Neural cell (in vitro differentiated cells): Measurements from ENCODE around the gene BCAS1. TPM values are rescaled to one million over a fixed set of nuclear protein-coding genes. Genes with fewer than 3 reads are reported as not detected.

Experiments
- H2AFZ ChIP-seq: fragments of 200-600, 300-800 bp; sonication (generic), shearing (Covaris generic); 2 replicates; pipeline ENCODE4 v1.6.0; 2014; ENCODE audit warnings: low read depth, mild to moderate bottlenecking, antibody characterized with exemption, low read length, moderate library complexity
- H3F3A ChIP-seq: fragments of 200-600 bp; shearing (Covaris generic); 2 replicates; pipeline ENCODE4 v1.6.1; 2016; ENCODE audit warnings: mild to moderate bottlenecking, moderate library complexity, mixed read lengths, antibody characterized with exemption, low read length; ENCODE audit not compliant: insufficient read depth, poor library complexity, severe bottlenecking
- H3K27ac ChIP-seq: fragments of 200-600, 300-800 bp; sonication (generic), shearing (Covaris generic); 2 replicates; pipeline ENCODE4 v1.5.1; 2014; ENCODE audit warnings: mild to moderate bottlenecking, low read length, moderate library complexity
- H3K27me3 ChIP-seq: fragments of 300-800, 200-600 bp; sonication (generic), shearing (Covaris generic); 2 replicates; pipeline ENCODE4 v1.6.0; 2014; ENCODE audit warnings: mild to moderate bottlenecking, low read depth, low read length, moderate library complexity; ENCODE audit not compliant: insufficient read depth
- H3K36me3 ChIP-seq: fragments of 300-800, 200-600 bp; sonication (generic), shearing (Covaris generic); 2 replicates; pipeline ENCODE4 v1.5.1; 2014; ENCODE audit warnings: mild to moderate bottlenecking, antibody characterized with exemption, low read length, moderate library complexity; ENCODE audit not compliant: insufficient read depth
- H3K4me2 ChIP-seq: fragments of 300-800, 200-600 bp; sonication (generic), shearing (Covaris generic); 2 replicates; pipeline ENCODE4 v1.6.0; 2014; ENCODE audit warnings: mild to moderate bottlenecking, low read length
- H3K4me3 ChIP-seq: fragments of 300-800, 200-600 bp; sonication (generic), shearing (Covaris generic); 2 replicates; pipeline ENCODE4 v1.5.1; 2014; ENCODE audit warnings: mild to moderate bottlenecking, low read length, moderate library complexity
- H3K79me2 ChIP-seq: fragments of 200-600 bp; shearing (Covaris generic); replicated peaks from 2 replicates; pipeline ENCODE4 v1.6.0; 2014; ENCODE audit warnings: mild to moderate bottlenecking, low read length, moderate library complexity; ENCODE audit not compliant: insufficient read depth
- H3K9ac ChIP-seq: fragments of 300-800, 200-600 bp; sonication (generic), shearing (Covaris generic); 2 replicates; pipeline ENCODE4 v1.6.1; 2016; ENCODE audit warnings: mild to moderate bottlenecking, low read length, mixed read lengths
- H3K9me2 ChIP-seq: fragments of 200-600 bp; shearing (Covaris generic); 2 replicates; pipeline ENCODE4 v1.6.1; 2016; ENCODE audit warnings: mild to moderate bottlenecking, low read length, mixed read lengths; ENCODE audit not compliant: insufficient read depth
- H3K9me3 ChIP-seq: fragments of 200-600, 300-800 bp; sonication (generic), shearing (Covaris generic); 2 replicates; pipeline ENCODE4 v1.6.1; 2016; ENCODE audit warnings: mild to moderate bottlenecking, mixed run types, low read length, moderate library complexity, mixed read lengths
- H4K20me1 ChIP-seq: fragments of 200-600 bp; shearing (Covaris generic); 2 replicates; pipeline ENCODE4 v1.6.1; 2016; ENCODE audit warnings: mild to moderate bottlenecking, mixed run types; ENCODE audit not compliant: insufficient read depth
- EP300 ChIP-seq: fragments of 450-650 bp; conservative IDR thresholded peaks from 2 replicates; pipeline ENCODE4 v1.6.1; 2014; ENCODE audit warnings: antibody characterized with exemption, mild to moderate bottlenecking, moderate library complexity; ENCODE audit not compliant: poor library complexity, severe bottlenecking
- EZH2 ChIP-seq: fragments of 200-600, 300-800 bp; shearing (Covaris generic), sonication (generic); IDR thresholded peaks from 2 replicates; pipeline ENCODE4 v1.6.1; 2014; ENCODE audit warnings: antibody characterized with exemption, low read length, borderline replicate concordance, mild to moderate bottlenecking; ENCODE audit not compliant: insufficient read depth, poor library complexity, severe bottlenecking
- MXI1 ChIP-seq: fragments of 450-650 bp; conservative IDR thresholded peaks from 2 replicates; pipeline ENCODE4 v1.6.1; 2014; ENCODE audit warnings: antibody characterized with exemption, mild to moderate bottlenecking; ENCODE audit not compliant: poor library complexity, severe bottlenecking
- POLR2AphosphoS5 ChIP-seq: IDR thresholded peaks from 2 replicates; pipeline ENCODE4 v1.6.1; 2012
- RAD21 ChIP-seq: fragments of 450-650 bp; conservative IDR thresholded peaks from 2 replicates; pipeline ENCODE4 v1.6.1; 2014; ENCODE audit warnings: antibody characterized with exemption, mild to moderate bottlenecking, moderate library complexity
- SMC3 ChIP-seq: fragments of 450-650 bp; conservative IDR thresholded peaks from 2 replicates; pipeline ENCODE4 v1.6.1; 2014; ENCODE audit warnings: antibody characterized with exemption, mild to moderate bottlenecking, moderate library complexity; ENCODE audit not compliant: poor library complexity
- TAF1 ChIP-seq: IDR thresholded peaks from 2 replicates; pipeline ENCODE4 v1.6.1; 2012; ENCODE audit warnings: low read depth
- polyA plus RNA-seq: library from polyadenylated mRNA; depleted of rRNA; stranded (reverse); fragments of >200 nt; gene quantifications from 2 replicates; pipeline ENCODE4 v1.2.3, GENCODE V29; 2014
- TF ChIP-seq, protein P1 (sequence below): fragments of 450-650 bp; IDR thresholded peaks from 2 replicates; pipeline ENCODE4 v1.5.1; 2014; ENCODE audit warnings: antibody characterized with exemption, mild to moderate bottlenecking, moderate library complexity; ENCODE audit not compliant: poor library complexity, severe bottlenecking
- TF ChIP-seq, protein P2 (sequence below): IDR thresholded peaks from 2 replicates; pipeline ENCODE4 v1.6.1; 2012; ENCODE audit warnings: borderline replicate concordance

The BCAS1 gene
- polyA plus RNA-seq, 1 donor from 2014 or later = not detected

DNA sequence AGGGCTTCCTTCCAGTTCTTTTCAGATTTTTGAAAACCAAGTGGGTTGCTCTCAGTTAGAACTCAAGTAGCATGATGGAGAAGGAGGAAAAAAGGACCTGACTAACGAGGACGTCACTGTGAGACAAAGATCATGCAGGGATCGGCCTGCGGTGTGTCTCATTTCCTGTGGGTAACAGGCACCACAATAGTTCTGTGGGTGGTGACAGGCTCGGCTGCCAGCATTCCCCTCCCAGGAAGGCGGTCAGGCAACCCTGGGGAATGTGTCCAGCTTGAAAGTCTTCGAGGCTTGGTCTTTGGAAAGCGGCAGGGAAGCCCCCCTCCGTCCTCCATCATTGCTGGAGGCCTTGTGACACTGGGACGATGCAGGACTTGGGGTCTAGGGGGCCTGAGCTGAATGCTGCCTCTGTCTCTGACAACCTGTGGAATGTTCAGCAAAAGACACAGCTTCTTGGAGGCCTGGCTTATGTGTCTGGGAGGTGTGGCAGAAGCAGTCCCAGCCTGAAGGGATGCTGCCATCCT is 121.0 kb downstream of the BCAS1 start:
- no peaks in the 10 kb centered on the region for H3K36me3 ChIP-seq
- H3K4me2 ChIP-seq = no peak overlapping the region
- no peak overlapping the region for H2AFZ ChIP-seq
- H3K9me2 ChIP-seq = no peaks in the 10 kb centered on the region
- H3F3A ChIP-seq = no peaks in the 10 kb centered on the region
- H3K9ac ChIP-seq = no peak overlapping the region
- H3K79me2 ChIP-seq = no peaks in the 10 kb centered on the region
- H3K27ac ChIP-seq = no peak overlapping the region
- no peaks in the 10 kb centered on the region for H4K20me1 ChIP-seq
- TF ChIP-seq, protein P1, sequence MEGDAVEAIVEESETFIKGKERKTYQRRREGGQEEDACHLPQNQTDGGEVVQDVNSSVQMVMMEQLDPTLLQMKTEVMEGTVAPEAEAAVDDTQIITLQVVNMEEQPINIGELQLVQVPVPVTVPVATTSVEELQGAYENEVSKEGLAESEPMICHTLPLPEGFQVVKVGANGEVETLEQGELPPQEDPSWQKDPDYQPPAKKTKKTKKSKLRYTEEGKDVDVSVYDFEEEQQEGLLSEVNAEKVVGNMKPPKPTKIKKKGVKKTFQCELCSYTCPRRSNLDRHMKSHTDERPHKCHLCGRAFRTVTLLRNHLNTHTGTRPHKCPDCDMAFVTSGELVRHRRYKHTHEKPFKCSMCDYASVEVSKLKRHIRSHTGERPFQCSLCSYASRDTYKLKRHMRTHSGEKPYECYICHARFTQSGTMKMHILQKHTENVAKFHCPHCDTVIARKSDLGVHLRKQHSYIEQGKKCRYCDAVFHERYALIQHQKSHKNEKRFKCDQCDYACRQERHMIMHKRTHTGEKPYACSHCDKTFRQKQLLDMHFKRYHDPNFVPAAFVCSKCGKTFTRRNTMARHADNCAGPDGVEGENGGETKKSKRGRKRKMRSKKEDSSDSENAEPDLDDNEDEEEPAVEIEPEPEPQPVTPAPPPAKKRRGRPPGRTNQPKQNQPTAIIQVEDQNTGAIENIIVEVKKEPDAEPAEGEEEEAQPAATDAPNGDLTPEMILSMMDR = no peak
- TF ChIP-seq, protein P2, sequence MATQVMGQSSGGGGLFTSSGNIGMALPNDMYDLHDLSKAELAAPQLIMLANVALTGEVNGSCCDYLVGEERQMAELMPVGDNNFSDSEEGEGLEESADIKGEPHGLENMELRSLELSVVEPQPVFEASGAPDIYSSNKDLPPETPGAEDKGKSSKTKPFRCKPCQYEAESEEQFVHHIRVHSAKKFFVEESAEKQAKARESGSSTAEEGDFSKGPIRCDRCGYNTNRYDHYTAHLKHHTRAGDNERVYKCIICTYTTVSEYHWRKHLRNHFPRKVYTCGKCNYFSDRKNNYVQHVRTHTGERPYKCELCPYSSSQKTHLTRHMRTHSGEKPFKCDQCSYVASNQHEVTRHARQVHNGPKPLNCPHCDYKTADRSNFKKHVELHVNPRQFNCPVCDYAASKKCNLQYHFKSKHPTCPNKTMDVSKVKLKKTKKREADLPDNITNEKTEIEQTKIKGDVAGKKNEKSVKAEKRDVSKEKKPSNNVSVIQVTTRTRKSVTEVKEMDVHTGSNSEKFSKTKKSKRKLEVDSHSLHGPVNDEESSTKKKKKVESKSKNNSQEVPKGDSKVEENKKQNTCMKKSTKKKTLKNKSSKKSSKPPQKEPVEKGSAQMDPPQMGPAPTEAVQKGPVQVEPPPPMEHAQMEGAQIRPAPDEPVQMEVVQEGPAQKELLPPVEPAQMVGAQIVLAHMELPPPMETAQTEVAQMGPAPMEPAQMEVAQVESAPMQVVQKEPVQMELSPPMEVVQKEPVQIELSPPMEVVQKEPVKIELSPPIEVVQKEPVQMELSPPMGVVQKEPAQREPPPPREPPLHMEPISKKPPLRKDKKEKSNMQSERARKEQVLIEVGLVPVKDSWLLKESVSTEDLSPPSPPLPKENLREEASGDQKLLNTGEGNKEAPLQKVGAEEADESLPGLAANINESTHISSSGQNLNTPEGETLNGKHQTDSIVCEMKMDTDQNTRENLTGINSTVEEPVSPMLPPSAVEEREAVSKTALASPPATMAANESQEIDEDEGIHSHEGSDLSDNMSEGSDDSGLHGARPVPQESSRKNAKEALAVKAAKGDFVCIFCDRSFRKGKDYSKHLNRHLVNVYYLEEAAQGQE = no peak
- TF ChIP-seq EZH2 (no peak), POLR2AphosphoS5 (no peak), RAD21 (no peak), SMC3 (no peak), TAF1 (no peak), EP300 (no peak), MXI1 (no peak)
- H3K27me3 ChIP-seq = no peaks in the 10 kb centered on the region
- no peaks in the 10 kb centered on the region for H3K9me3 ChIP-seq
- no peak overlapping the region for H3K4me3 ChIP-seq

DNA sequence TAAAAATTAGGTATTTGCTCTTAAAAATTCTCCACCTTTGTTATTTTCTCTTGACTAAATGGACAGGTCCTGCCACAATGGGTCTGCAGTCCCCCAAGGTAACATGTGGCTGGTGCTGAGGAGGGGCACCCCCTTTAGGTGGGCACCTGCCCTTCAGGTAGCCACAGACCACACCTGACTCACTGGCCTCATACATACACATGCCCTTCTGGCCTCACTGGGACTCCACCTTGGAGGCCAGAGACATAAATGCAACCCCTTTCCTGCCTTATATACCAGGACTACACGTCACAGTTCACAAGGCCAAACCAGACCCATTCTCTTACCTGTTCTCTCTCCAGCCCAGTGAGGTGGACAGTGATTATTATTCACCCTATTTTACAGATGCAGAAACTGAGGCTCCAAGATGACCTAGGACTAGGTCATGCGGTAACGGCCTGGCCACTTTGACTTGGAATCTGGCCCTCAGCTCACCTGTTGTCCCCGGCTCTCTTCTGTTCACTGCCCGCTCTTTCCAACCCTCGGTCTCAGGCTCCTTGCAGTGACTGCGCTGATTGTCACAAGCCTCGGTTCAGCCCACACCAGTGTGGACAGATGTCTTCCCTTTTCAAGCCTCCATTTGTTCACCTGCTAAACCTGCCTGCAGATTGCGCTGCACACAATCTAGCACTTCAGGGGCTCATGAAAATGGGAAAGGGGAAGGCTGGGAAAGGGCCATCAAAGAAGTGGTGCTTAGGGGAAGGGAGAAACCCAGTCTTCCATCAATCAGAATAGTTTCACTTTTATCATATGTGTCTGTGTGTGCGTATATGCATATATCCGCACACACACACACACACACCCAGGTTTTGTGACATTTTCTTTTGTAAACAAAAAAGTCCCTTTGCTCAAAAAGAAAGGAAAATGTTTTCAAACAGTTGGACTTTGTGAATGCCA is 121.7 kb downstream of the BCAS1 start:
- Histone ChIP-seq H2AFZ (no peak overlapping the region), H4K20me1 (no peaks in the 10 kb centered on the region), H3F3A (no peaks in the 10 kb centered on the region), H3K36me3 (no peaks in the 10 kb centered on the region), H3K9me2 (no peaks in the 10 kb centered on the region), H3K9ac (no peak overlapping the region), H3K4me2 (no peak overlapping the region), H3K9me3 (no peaks in the 10 kb centered on the region), H3K27ac (no peak overlapping the region), H3K27me3 (no peaks in the 10 kb centered on the region), H3K4me3 (no peak overlapping the region), H3K79me2 (no peaks in the 10 kb centered on the region)
- TF ChIP-seq, protein P2 = no peak
- TF ChIP-seq TAF1 (no peak), MXI1 (no peak), POLR2AphosphoS5 (no peak), SMC3 (no peak), RAD21 (no peak), EP300 (no peak), EZH2 (no peak)
- TF ChIP-seq, protein P1 = no peak
